Measurements from ENCODE around the gene BZW1.
A peak's percentile ranks its signal among the peaks of the same experiment; 100 is the strongest.

Gene BZW1

DNA sequence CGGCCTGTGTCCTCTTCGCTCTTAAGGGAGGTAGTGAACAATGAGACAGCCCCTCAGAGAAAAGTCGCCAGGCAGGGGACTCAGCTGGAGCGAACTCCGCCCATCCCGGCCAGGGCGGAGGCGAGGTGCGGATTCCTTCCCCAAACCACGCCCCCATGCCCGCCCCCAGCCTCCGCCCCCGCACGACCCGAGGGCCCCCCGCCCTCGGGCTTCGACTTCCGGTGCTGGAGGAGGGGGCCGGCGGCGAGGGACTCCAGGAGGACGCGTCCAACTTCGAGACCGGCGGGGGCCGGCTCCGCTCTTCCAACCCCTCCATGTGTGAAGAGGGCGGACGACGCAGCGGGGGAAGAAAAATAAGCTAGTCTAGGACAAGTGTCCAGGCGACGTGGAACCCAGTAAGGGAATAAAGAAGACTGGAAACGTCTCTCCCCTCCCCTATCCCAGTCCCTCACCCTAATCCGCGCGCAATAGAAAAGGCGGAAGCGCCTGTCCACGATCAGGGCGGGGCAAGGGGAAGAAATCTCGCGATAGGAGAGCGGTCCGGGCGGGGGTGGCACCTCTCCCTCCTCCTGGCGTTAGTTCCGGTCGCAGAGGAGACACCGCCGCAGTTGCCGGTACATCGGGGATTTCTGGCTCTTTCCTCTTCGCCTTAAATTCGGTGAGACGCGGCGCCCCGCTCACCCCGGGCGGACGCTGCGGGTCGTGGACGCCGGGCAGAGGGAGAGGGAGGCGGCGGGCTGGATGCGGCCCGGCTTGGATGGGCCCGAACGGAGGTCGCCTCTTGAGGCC is at the start of gene BZW1:
Gene BZW1, plus strand, starts transcription at position 578 of the 789 bp plus-strand sequence. CDS start 1,308 bp downstream, outside the sequence.
- peak; percentile 80 to 95 (median 94) for DNase-seq

DNA sequence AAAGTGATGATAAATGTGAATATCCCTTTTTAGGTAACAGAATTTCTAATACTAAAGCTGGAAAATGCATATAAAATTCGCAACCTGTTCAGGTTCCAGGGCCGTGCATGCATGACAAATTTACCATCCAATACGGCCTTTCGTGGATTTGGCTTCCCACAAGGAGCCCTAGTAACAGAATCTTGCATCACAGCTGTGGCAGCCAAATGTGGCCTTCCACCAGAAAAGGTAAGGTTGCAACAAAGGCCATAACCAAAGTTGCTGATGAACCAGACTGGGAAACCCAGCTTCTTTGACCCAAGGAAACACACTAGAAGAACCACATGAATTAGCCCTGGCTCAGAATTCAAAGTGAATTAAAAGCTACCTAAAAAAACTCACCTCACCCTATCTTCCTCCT is 49.6 kb upstream of the BZW1 start:
- DNase-seq, result no peak

DNA sequence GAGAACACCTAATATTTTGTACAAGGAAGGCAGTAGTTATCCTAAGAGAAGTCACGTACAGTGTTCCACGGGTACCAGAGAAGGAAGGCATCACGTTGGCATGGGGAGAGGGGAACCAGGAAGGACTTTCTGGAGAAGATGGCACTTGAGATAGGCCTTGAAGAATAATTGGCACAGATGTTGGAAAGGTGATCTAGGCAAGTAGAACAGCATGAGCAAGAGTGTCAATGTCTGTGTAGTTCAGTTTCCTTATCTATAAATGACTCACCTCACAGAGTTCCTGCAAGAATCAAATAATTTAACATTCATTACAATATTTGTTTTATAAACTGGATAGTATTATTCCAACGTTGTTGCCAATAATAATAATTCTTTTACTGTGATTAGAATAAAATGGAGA is 48.3 kb upstream of the BZW1 start:
- DNase-seq, result no peak

DNA sequence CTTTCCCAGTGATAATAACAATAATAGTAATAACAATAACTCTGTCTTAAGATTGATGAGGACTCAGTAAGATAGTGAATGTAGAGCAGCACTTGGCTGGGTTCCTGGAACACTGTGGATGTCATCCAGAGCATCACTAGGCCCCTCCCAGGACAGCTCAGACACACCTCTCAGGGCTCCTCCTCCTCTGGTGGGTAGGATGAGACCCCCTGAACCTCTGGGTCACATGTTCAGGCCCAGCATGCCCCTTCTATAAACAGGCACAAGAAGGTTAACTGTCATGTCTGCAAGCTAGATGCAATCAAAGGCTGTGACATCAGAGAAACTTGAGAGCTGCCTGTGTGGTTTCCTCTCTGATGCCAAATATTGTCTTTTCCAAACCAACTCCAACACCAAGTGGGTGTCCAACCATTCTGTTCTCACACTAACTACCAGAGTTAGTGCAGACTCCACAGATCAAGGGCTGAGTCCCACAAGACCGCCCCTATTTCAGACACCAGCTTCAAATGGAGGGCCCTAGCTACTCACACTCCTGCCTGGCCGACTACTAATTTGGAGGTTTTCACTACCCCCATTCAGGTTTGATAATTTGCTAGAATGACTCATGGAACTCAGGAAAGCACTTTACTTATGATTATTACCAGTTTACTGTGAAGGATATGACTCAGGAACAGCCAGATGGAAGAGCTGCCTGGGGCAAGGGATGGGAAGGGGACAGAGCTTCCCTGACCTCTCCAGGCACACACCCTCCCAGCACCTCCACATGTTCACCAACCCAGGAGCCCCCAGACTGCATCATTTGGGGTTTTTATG is 46.4 kb upstream of the BZW1 start:
- no peak for DNase-seq

DNA sequence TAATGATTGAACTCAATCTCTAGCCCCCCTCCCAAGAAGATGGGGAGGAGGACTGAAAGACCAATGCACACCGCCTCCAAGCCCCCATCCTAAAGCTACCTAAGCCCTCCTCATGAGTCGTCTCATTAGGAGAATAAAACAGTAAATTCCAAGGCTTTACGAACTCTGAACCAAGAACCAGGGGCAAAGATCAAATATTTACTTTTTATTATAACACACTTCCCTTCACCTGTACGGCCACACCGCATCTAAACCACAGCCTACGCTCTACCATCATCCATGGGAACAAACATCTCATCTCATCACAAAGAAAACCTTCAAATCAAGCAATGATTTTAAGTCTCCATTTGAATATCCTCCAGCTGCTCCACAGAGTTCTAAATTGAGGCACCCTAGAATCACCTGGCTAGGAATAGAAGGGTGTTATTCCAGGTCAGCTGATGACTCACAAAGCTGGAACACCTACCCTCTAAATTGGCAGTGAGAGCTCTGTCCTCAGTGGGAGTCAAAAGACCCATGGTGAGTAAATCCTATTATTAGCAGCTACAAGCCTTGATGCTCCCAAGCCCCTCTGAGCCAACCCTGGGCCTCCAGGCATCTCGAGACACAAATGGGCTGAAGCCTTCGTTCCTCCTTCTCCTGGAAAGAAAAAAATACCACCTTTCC is 45.6 kb upstream of the BZW1 start:
- no peak for DNase-seq

DNA sequence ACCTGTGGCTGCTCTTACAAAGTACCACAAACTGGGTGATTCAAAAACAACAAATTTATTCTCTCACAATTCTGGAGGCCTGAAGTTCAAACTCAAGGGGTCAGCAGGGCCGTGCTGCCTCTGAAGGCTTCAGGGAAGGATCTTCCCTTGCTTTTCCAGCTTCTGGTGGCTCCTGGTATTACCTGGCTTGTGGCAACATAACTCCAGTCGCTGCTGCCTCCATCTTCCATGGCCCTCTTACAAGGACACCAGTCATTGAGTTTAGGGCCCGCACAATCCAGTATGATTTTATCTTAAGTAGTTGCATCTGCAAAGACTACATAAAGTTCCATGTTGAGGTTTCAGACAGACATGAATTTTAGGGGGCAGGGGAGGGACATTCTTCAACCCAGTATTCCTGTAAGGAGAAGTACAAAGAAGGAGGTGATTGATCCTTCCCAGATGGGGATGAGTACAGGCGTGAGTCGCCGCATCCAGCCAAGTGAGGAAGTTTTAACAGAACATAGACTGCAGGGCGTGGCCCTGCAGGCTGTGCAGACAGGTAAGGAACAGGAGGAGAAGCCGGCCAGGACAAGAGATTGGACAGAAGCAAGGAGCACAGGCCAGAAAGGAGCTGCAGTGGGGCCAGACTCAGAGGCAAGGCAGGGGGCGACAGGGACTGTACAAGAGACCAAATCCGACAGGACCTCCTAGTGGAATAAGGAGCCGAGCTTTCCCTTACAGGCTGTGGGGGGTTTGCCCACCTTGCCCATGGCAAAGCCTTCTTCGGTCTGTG is 44.4 kb upstream of the BZW1 start:
- no peak for DNase-seq

DNA sequence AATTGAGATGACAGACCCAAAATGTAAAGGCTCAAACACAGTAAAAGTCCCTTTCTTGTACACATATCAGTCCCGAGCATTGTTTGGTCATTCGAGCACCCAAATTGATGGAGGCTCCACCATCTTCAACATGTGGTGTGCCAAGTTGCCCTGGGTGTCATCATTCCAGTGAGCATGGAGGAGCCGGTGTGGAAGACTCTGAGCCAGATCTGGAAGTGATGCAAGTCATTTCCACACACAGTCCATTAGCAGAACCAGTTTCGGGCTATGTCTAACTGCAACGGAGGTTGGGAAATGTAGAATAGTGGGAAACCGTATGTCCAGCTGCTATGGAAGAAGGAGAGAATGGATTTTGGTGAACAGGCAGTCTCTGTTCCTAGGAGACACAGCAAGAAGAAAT is 40.9 kb upstream of the BZW1 start:
- DNase-seq, result no peak

DNA sequence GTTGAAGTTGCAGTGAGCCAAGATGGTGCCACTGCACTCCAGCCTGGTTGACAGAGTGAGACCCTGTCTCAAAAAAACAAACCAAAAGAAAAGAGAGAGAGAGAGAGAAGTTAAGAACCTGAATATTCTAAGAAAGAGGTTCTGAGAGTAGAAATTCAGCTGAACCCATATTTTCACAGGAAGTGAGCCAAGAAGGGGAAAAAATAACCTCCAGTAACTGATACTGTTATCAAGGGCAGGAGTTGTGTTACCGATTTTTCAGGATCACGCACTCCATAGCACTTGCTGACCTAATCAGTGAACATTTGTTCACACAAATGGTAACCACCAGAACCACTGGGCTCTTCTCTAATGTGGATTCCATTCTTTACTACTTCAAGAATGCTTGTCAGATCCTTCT is 39.1 kb upstream of the BZW1 start:
- no peak for DNase-seq

DNA sequence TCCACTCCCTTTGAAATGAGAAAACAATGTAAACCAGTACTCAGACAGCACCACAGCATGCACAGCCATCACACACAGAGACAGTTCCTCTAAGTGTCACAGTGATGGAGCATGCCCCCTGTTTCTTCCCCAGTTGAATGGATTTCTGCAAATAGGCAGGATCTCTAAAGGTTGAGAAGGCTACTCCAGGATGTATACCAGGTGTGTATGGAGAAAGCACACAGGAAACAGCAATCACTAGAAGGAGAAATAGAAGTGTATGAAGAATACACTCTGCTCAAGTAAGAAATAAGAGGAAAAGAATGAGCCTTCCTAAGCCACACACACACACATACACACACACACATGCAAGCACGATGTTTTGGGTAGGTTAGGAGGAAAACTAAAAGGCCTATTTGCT is 38.6 kb upstream of the BZW1 start:
- DNase-seq, result no peak

DNA sequence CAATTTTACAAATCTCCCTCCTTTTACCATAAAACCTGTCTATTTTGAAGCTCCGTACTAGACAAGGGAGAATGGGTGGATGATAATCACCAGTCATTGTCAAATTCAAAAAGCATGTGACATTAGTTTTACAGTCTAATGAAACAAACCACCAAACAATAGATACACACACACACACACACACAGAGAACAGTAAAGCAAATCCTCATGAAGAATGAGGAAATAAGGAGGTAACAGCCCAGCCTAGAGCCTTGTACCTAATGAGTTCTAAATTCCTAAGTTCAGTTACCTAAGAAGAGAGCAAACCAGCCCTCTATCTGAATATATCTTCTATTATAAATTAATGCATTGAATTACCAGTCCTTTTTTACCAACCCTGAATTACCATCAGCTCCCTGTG is 36.8 kb upstream of the BZW1 start:
- DNase-seq, result no peak

DNA sequence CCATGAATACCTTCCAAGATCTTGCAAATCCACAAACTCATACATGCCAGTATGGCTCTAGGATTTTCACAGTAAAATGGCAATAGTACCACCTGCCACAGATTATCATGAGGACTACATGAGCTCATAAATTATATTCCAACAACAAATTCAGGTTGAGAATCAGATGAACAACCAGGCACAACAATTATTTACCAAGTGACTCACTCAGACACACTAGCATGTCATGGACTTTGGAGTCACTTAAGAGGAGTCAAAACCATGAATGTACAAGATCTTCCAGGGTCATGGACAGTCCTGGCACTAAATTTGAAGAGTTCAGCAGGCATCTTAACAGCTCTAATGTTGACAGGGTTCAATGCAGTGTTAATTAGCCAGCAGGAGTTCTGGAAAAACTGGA is 34.4 kb upstream of the BZW1 start:
- DNase-seq, result no peak

DNA sequence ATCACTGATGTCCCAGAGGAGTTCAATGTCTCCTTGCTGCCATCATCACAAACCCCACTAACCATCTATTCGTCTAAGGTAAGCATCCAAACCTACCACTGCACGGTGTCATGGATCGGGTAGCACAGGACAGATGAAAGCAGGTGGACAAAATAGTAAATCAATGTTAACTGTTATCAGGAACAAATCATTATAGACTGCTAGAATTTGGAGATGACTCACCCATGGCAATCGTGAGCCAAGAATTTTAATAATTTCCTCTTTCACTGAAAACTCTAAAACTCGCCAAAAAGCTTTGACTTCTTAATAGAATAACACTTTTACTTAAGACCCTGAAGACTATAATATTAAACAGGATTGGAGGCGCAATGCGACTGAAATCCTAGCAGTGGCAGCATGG is 33.7 kb upstream of the BZW1 start:
- DNase-seq, result no peak

DNA sequence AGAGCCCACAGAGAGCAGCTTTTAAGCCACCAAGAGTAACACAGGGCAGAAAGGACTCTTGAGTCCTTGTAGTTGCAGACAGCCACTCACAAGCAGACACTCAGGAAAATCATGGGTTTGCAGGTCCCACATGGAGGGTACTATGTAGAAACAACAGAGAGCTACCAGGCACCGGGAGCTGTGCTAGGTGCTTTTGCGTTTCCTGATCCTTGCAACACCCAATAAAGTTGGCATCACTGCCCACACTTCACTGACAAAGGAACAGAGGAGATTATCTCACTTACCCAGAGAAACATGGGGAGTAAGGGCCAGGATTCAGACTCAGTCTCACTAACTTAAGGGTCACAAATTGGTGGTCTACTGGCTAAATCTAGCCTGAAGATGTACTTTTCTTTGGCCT is 32.5 kb upstream of the BZW1 start:
- no peak for DNase-seq

DNA sequence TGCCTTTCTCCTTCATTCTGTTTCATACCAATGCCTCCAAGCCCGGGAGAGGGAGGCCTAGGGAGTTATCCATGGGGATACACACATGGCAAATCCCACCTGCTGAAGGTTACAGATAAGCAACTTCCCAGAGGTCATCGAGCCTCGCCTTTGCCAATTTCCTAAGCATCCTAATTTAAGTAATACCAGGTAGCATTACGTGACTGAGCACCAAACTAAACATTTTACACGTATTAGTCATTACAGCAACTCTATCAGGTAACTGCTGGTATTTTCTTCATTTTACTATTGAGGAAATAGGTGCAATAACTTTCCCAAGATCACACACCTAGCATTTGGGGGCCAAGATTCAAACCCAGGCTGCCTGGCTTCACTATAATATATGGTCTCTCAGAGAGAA is 30.1 kb upstream of the BZW1 start:
- no peak for DNase-seq

DNA sequence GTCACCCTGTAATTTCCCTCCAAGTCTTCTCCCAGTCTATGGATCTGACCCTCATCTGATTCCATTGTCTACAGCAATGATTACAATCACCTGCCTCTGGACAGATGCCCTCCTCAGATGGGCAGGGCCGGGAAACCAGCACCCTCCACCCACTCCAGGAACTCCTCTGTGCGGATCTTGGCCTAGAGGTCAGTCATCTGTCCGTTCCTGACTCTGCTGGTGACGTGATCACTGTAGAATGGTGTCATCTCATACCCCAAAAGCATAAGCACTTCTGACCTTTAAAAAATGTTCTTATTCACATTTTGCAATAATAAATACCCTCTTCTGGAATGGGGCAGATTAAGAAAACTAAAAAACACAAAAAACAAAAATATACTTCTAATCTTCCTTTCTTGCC is 29.5 kb upstream of the BZW1 start:
- DNase-seq, result no peak

DNA sequence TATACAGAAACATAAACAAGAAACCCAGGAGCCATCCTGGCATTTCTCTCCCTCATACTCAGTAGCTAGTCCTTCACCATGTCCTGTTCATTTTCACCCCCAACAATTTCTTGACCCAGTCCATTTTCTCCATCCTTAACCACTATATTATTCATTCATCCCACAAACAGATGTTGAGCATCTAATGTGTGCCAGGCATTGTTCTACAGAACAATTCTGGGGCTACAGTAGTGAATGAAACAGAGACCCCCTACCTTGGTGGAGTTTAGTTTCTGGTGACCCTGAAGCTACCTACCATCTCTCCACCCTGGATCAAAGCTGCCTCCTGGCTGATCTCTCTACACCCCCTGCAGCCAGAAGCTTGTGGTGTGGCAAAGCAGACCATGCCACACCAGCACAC is 27.5 kb upstream of the BZW1 start:
- no peak for DNase-seq

DNA sequence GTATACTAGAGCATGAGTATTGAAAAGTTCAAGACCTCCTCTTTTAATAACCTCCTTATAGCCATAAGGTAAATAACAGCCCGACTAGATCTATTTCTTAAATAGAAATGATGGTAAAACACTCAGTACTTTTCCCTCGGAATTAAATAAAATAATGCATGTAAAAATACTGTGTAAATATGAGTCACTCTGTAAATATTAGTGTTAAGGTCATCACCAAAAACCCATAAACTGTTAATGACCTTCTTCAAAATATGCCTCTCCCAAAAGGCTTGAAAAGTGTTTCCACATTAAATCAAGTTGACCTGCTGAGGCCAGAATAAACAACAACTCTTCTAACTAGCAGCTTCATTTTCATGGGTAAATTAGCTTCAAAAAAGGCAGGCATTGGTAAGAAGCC is 25.3 kb upstream of the BZW1 start:
- no peak for DNase-seq

DNA sequence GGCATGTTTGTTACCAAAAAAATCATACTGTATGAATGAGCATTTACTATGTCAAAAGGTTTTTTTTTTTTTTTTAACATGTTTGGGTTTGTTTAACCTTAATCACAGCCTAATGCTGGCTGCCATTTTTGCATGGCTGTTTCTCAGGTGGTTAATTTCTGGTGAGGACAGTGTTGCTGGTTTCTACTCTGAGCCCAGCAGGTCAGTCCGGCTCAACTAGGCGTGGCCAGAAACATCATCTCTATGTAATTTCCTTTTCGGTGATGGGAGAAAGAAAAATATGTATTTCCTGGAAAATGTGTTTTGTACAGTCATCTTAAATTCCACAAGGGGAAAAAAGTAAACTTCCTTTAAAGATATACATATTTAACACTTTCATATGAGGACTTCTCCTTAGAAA is 24.9 kb upstream of the BZW1 start:
- no peak for DNase-seq

DNA sequence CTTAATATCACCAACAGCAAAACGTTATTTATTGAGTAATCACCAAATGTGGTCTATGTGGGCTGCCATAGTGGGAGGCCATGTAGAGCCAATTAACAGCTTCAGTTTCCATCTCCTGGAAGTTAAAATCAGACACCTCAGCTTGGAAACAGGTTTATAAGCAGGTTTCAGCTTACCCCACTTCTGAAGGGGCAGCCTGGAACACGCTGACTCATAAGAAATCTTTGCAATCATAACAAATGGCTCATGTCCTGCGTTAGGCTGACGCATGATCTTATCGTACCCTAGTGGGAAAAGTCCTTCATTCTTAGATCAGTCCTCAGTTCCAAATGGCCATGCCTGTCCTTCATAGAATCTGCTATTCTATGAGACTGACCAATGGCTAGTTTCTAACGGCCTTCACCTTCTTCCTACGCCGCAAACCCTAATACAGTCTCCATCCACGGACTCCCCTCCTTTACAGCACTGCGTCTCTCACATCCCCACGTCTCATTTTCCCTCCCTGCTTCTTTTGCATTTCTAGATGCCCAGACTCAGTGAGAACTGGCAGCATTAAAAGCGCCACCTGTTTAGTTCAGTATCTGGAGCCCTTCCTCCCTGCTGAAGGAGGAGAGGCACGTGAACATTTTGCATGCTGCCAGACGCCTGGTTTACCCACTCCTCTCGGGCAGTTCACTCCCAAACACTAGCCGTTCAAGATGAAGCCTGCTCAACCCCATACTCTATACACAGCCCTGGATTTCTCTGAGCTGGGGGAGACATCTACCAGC is 24.2 kb upstream of the BZW1 start:
- no peak for DNase-seq

DNA sequence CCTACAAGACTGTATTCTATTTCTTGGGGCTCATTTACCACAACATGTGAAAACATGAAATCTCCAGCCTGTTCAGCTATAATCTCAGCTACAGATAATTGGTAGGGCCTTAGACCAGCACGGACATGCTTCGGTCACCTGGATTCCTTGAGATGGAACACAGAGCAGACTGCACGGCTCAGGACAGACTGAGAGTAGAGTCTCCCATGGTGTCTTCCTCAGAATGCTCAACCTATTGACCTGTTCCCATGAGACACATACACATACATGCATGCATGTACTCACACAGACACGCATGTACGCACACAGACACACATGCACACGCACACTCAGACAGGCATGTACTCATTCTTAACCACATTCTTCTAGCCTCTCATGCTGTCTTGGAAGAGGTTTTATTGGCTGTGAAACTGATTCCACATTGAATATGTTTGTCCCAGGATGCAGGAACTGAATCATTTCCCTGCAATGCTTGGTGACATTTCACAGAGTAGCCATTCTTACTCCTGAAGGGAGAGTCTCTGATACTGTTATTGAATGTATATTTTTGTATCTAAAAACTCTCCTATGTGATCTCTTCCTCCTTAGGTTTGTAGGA is 23.5 kb upstream of the BZW1 start:
- no peak for DNase-seq

DNA sequence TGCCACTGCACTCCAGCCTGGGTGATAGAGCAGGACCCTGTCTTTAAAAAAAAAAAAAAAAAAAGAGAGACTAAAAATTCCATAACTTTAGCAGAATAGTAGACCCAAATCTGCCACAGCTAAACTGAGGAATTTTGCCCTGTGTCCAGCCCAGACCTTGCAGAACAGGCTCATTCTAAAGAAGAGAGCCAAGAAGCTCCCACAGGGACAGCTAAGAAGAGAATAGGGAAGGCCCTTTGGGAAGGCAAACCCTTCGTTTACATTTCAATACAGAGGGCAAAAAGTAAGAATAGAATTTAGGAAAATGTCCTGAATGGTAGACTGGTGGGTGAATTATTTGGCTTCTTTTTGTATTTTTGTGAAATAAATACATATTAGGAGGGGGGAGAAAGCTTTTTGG is 21.5 kb upstream of the BZW1 start:
- no peak for DNase-seq

DNA sequence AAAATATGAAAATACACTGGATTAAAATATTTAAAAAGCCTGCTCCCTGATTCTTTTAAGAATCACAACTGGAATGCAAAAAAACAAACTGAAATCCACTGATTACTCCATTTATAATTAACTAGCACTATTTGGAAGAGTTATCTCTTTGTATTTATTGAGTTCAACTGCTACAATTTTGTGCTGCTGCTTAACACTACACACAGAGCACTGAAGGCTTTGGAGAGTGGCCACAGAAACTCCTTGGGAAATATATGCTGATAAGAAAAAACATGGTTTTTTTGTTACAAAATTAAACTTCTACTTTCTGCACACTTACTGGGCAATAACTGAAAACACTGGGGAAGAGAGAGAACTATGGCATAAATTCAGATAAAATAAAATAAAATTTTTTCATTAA is 19.8 kb upstream of the BZW1 start:
- DNase-seq, result no peak
